ENCODE results near the gene CISTR. TPM values are rescaled to one million over a fixed set of nuclear protein-coding genes. Genes with fewer than 3 reads are reported as not detected.
A peak's percentile ranks its signal among the peaks of the same experiment; 100 is the strongest.

CISTR gene
- not detected in 2 replicates for total RNA-seq

GRCh38 chr12:53751336-53752191 lies at the start of gene CISTR:
CISTR (minus strand) TSS chr12:53751979.
- DNase-seq (ENCODE audit: low read depth), result no peak
- peak within 1 kb of the TSS; percentile 22 for H3K4me3 ChIP-seq (ENCODE audit: low read depth, low read length)
- no peak for TF ChIP-seq CTCF (IDR thresholded peaks at IDR 0.05; ENCODE audit: insufficient read depth, low read length, severe bottlenecking)
- no peaks in the 10 kb centered on the region for H3K36me3 ChIP-seq (ENCODE audit: control insufficient read depth, insufficient read depth, low read length)
- peaks cover 58% of the 10 kb centered on the region for H3K27me3 ChIP-seq (ENCODE audit: control insufficient read depth, insufficient read depth, low read length)
- no peak for FAIRE-seq

- no peak for DNase-seq (ENCODE audit: low read depth)
Measured at GRCh38 chr12:53798575-53798974, 46.8 kb upstream of the CISTR start.

GRCh38 chr12:53795927-53796326 lies 44.1 kb upstream of the CISTR start:
- Histone ChIP-seq H3K27me3 (ENCODE audit: control insufficient read depth, insufficient read depth, low read length) (peaks cover 22% of the 10 kb centered on the region), H3K4me3 (ENCODE audit: low read depth, low read length) (no peak overlapping the region), H3K36me3 (ENCODE audit: control insufficient read depth, insufficient read depth, low read length) (no peaks in the 10 kb centered on the region)
- no peak for FAIRE-seq
- no peak for TF ChIP-seq CTCF (IDR thresholded peaks at IDR 0.05; ENCODE audit: insufficient read depth, low read length, severe bottlenecking)
- DNase-seq (ENCODE audit: low read depth), result no peak

More at GRCh38 chr12:53798575-53798974, 46.8 kb upstream of the CISTR start:
- Histone ChIP-seq H3K36me3 (ENCODE audit: control insufficient read depth, insufficient read depth, low read length) (no peaks in the 10 kb centered on the region), H3K4me3 (ENCODE audit: low read depth, low read length) (no peak overlapping the region), H3K27me3 (ENCODE audit: control insufficient read depth, insufficient read depth, low read length) (peaks cover 13% of the 10 kb centered on the region)
- peak; percentile 55 for FAIRE-seq
- TF ChIP-seq CTCF (IDR thresholded peaks at IDR 0.05; ENCODE audit: insufficient read depth, low read length, severe bottlenecking), result no peak

GRCh38 chr12:53793221-53793620 lies 41.4 kb upstream of the CISTR start:
- no peak overlapping the region for H3K4me3 ChIP-seq (ENCODE audit: low read depth, low read length)
- DNase-seq (ENCODE audit: low read depth) (no peak), FAIRE-seq (no peak)
- no peaks in the 10 kb centered on the region for H3K36me3 ChIP-seq (ENCODE audit: control insufficient read depth, insufficient read depth, low read length)
- peaks cover 19% of the 10 kb centered on the region for H3K27me3 ChIP-seq (ENCODE audit: control insufficient read depth, insufficient read depth, low read length)
- TF ChIP-seq CTCF (IDR thresholded peaks at IDR 0.05; ENCODE audit: insufficient read depth, low read length, severe bottlenecking), result no peak

- Histone ChIP-seq H3K4me3 (ENCODE audit: low read depth, low read length) (no peak overlapping the region), H3K27me3 (ENCODE audit: control insufficient read depth, insufficient read depth, low read length) (peaks cover 19% of the 10 kb centered on the region), H3K36me3 (ENCODE audit: control insufficient read depth, insufficient read depth, low read length) (no peaks in the 10 kb centered on the region)
- no peak for DNase-seq (ENCODE audit: low read depth)
- TF ChIP-seq CTCF (IDR thresholded peaks at IDR 0.05; ENCODE audit: insufficient read depth, low read length, severe bottlenecking), result peak; percentile 55
- no peak for FAIRE-seq
Measured at GRCh38 chr12:53791735-53792326, 40.1 kb upstream of the CISTR start.
